Fibroblast of lung (primary cell): ENCODE data around the gene LRSAM1. TPM values are rescaled to one million over a fixed set of nuclear protein-coding genes. Genes with fewer than 3 reads are reported as not detected.

ENCODE experiments used
- DNase-seq, 2 donors: peaks; one replicate each; pipeline versions ENCODE4 v3.0.0 to v3.0.0-alpha.2; 2010; ENCODE audit warnings: low read depth in 2 of 2
- H2AFZ ChIP-seq: 2 replicates; pipeline ENCODE4 v1.5.1; 2012; ENCODE audit warnings: low read length, control low read depth, inconsistent platforms
- H3K27ac ChIP-seq: 2 replicates; pipeline ENCODE4 v1.5.1; 2011; ENCODE audit warnings: low read length, control low read depth; ENCODE audit not compliant: insufficient read depth
- H3K27me3 ChIP-seq: 2 replicates; pipeline ENCODE4 v1.5.1; 2011; ENCODE audit warnings: mild to moderate bottlenecking, low read length; ENCODE audit not compliant: control insufficient read depth, insufficient read depth
- H3K36me3 ChIP-seq: 2 replicates; pipeline ENCODE4 v1.5.1; 2011; ENCODE audit warnings: low read length; ENCODE audit not compliant: control insufficient read depth, insufficient read depth
- H3K4me1 ChIP-seq: 2 replicates; pipeline ENCODE4 v1.5.1; 2011; ENCODE audit warnings: low read length; ENCODE audit not compliant: control insufficient read depth, insufficient read depth; ENCODE audit errors: extremely low read depth
- H3K4me2 ChIP-seq: 2 replicates; pipeline ENCODE4 v1.5.1; 2011; ENCODE audit warnings: low read length, control low read depth; ENCODE audit not compliant: insufficient read depth; ENCODE audit errors: extremely low read depth
- H3K4me3 ChIP-seq, 4 experiments: fragments of 200-600 bp in 1 of 4; sonication (generic) in 1 of 4; replicated peaks in 1 of 4; 2 replicates each; pipeline ENCODE4 v1.5.1; 2011 to 2016; ENCODE audit warnings: low read length in 4 of 4, low read depth in 3 of 4, mild to moderate bottlenecking in 3 of 4, control low read depth in 2 of 4, inconsistent platforms in 1 of 4, mixed read lengths in 1 of 4; ENCODE audit not compliant: insufficient read depth in 1 of 4; ENCODE audit errors: control extremely low read depth in 1 of 4
- H3K79me2 ChIP-seq: 2 replicates; pipeline ENCODE4 v1.5.1; 2012; ENCODE audit warnings: mild to moderate bottlenecking, low read length, inconsistent platforms; ENCODE audit not compliant: control insufficient read depth, insufficient read depth
- H3K9ac ChIP-seq: 2 replicates; pipeline ENCODE4 v1.5.1; 2011; ENCODE audit warnings: mild to moderate bottlenecking, low read length, control low read depth; ENCODE audit not compliant: insufficient read depth
- H3K9me3 ChIP-seq: 2 replicates; pipeline ENCODE4 v1.5.1; 2012; ENCODE audit warnings: low read depth, low read length; ENCODE audit not compliant: control insufficient read depth, insufficient read depth
- H4K20me1 ChIP-seq: 2 replicates; pipeline ENCODE4 v1.5.1; 2011; ENCODE audit warnings: low read length; ENCODE audit not compliant: control insufficient read depth, insufficient read depth; ENCODE audit errors: extremely low read depth
- CTCF ChIP-seq, 2 donors: IDR thresholded peaks in 1 of 2; conservative IDR thresholded peaks in 1 of 2; 1 replicate in 1 of 2; 2 replicates in 1 of 2; pipeline ENCODE4 v1.5.1; 2011 to 2012; ENCODE audit warnings: low read length in 2 of 2, control low read depth in 1 of 2, inconsistent platforms in 1 of 2, low read depth in 1 of 2, mild to moderate bottlenecking in 1 of 2
- EZH2 ChIP-seq: IDR thresholded peaks from 2 replicates; pipeline ENCODE4 v1.5.1; 2012; ENCODE audit warnings: low read length, control low read depth, mild to moderate bottlenecking; ENCODE audit errors: missing control alignments
- polyA plus RNA-seq, 2 donors: library from polyadenylated mRNA; depleted of rRNA in 1 of 2; stranded (reverse) in 1 of 2; unstranded in 1 of 2; fragments of >200 nt; gene quantifications; 2 replicates each; pipeline ENCODE4 v1.2.1, GENCODE V29; 2011 to 2012; ENCODE audit warnings: missing spikeins in 1 of 2
- total RNA-seq: library from RNA; depleted of rRNA; stranded (reverse); fragments of >200 nt; gene quantifications from 2 replicates; pipeline ENCODE4 v1.2.1, GENCODE V29; 2014

Gene LRSAM1
- total and polyA plus RNA-seq, 2 donors (not counting 1 experiment from before 2014, with no cell fraction given), result 6.8 to 18.0 TPM

GRCh38 chr9:127549751-127550150 lies 98.4 kb downstream of the LRSAM1 start:
- no peak for DNase-seq
- H4K20me1 ChIP-seq, result peaks cover 7% of the 10 kb centered on the region

DNA sequence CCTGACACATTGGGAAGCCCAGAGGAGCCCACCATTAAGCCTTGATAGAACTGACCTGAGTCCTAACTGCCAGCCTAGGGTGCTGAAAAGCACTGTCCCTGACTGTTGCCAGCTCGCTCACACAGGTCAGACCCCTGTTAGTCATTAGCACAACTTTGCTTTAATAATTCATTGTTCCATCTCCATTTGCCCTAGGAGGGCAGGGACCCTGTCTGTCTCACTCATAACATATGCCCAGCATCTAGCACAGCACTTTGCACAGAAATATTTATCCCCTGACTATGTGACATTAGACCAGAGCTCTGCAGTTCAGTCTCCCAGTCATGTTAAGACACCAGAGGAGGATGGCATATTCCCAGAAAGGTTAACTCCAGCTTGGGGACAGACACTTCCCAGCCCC lies 99.0 kb downstream of the LRSAM1 start:
- no peaks in the 10 kb centered on the region for H3K9me3 ChIP-seq
- no peak overlapping the region for H3K27ac ChIP-seq
- peaks cover 99% of the 10 kb centered on the region for H3K79me2 ChIP-seq
- H4K20me1 ChIP-seq, result peaks cover 7% of the 10 kb centered on the region
- no peak overlapping the region for H3K4me2 ChIP-seq
- DNase-seq, result no peak
- H3K4me1 ChIP-seq, result peaks cover 38% of the 10 kb centered on the region
- H3K9ac ChIP-seq, result no peak overlapping the region
- no peak overlapping the region for H3K4me3 ChIP-seq
- TF ChIP-seq CTCF (conservative IDR thresholded peaks at IDR 0.05 in 1 of 2, IDR thresholded peaks at IDR 0.05 in 1 of 2; ENCODE audit: low read depth in 1 of 2, low read length in 2 of 2) (no peak), EZH2 (no peak)
- no peaks in the 10 kb centered on the region for H3K27me3 ChIP-seq
- no peak overlapping the region for H2AFZ ChIP-seq
- peaks cover 22% of the 10 kb centered on the region for H3K36me3 ChIP-seq

More at GRCh38 chr9:127549751-127550150, 98.4 kb downstream of the LRSAM1 start:
- Histone ChIP-seq H3K27ac (no peak overlapping the region), H3K4me3 (no peak overlapping the region), H2AFZ (no peak overlapping the region), H3K4me2 (no peak overlapping the region), H3K27me3 (no peaks in the 10 kb centered on the region), H3K36me3 (peaks cover 24% of the 10 kb centered on the region), H3K9ac (no peak overlapping the region), H3K79me2 (peaks cover 99% of the 10 kb centered on the region), H3K4me1 (peaks cover 41% of the 10 kb centered on the region), H3K9me3 (no peaks in the 10 kb centered on the region)
- no peak for TF ChIP-seq EZH2
- no peak for TF ChIP-seq CTCF (conservative IDR thresholded peaks at IDR 0.05 in 1 of 2, IDR thresholded peaks at IDR 0.05 in 1 of 2; ENCODE audit: low read depth in 1 of 2, low read length in 2 of 2)

GRCh38 chr9:127550751-127551150 lies 99.4 kb downstream of the LRSAM1 start:
- Histone ChIP-seq H3K79me2 (peaks cover 99% of the 10 kb centered on the region), H3K4me2 (no peak overlapping the region), H3K9me3 (no peaks in the 10 kb centered on the region), H4K20me1 (peaks cover 7% of the 10 kb centered on the region), H2AFZ (no peak overlapping the region), H3K9ac (no peak overlapping the region), H3K27ac (no peak overlapping the region), H3K4me1 (peaks cover 41% of the 10 kb centered on the region), H3K27me3 (no peaks in the 10 kb centered on the region), H3K4me3 (no peak overlapping the region), H3K36me3 (peaks cover 22% of the 10 kb centered on the region)
- no peak for DNase-seq
- no peak for TF ChIP-seq EZH2
- no peak for TF ChIP-seq CTCF (conservative IDR thresholded peaks at IDR 0.05 in 1 of 2, IDR thresholded peaks at IDR 0.05 in 1 of 2; ENCODE audit: low read depth in 1 of 2, low read length in 2 of 2)

Other genes starting within 250 kb of the LRSAM1 start
- gene GARNL3, start 186.7 kb upstream of the LRSAM1 start, total RNA-seq, result 3.9 and 6.4 TPM in 2 replicates
- gene GARNL3, start 186.7 kb upstream of the LRSAM1 start, polyA plus RNA-seq, result 0.78 and 1.5 TPM in 2 replicates
- 7.2 and 11.4 TPM in 2 replicates for gene SLC2A8, start 54.3 kb upstream of the LRSAM1 start, total RNA-seq
- 4.6 and 6.3 TPM in 2 replicates for gene SLC2A8, start 54.3 kb upstream of the LRSAM1 start, polyA plus RNA-seq
- gene ZNF79, start 27.1 kb upstream of the LRSAM1 start, total RNA-seq, result 12.6 and 15.0 TPM in 2 replicates
- 4.9 and 5.3 TPM in 2 replicates for gene ZNF79, start 27.1 kb upstream of the LRSAM1 start, polyA plus RNA-seq
- gene RPL12, start 104 bp upstream of the LRSAM1 start, total RNA-seq, result 1,387 and 1,751 TPM in 2 replicates
- 1,726 and 1,973 TPM in 2 replicates for gene RPL12, start 104 bp upstream of the LRSAM1 start, polyA plus RNA-seq
- 19.8 and 36.0 TPM in 2 replicates for gene STXBP1, start 160.8 kb downstream of the LRSAM1 start, total RNA-seq
- 25.6 and 34.6 TPM in 2 replicates for gene STXBP1, start 160.8 kb downstream of the LRSAM1 start, polyA plus RNA-seq